ENCODE results near the gene GRP.

DNA sequence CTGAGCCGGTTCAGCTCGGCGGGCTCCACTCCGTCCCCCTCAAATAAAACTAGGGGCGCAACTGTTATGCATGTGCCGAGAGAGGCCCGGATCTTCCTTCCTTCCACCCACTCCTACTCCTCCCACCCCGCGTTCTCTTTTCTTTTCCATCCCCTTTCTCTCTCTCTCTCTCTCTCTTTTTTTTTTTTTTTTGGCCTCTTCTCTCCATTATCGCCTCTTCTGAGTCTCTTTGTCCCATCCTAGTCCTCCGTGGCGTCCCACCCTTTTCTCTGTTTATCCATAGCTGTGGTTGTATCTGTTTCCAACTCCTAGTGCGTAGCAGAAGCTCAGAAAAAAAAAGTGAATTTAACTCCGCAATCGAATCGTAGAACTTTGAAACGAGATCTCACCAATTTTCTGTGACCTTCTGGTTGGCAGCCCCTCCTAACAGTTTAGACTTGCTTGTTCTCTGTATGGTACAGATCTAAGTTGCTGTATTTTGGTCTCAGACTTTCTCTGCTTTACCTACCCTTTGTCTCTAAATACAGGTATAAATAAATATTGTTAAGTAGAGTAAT, 49.7 kb downstream of the GRP start:
- no peak for TF ChIP-seq EP300 (IDR thresholded peaks at IDR 0.05)
- no peak for TF ChIP-seq POLR2AphosphoS5 (IDR thresholded peaks at IDR 0.05)
- TF ChIP-seq CTCF (IDR thresholded peaks at IDR 0.05) = no peak
- no peak for TF ChIP-seq POLR2A (IDR thresholded peaks at IDR 0.05)

Measured in gastroesophageal sphincter (tissue), 3 donors.